Gastroesophageal sphincter (tissue), 3 donors: ENCODE measurements around the gene VWA8.

ENCODE experiments used
- EP300 ChIP-seq: sonication (generic); formaldehyde crosslinking; IDR thresholded peaks from one replicate; pipeline ENCODE4 v1.6.1; 2017; ENCODE audit warnings: antibody characterized with exemption, mild to moderate bottlenecking
- TF ChIP-seq, protein P1 (sequence below), 4 experiments: fragments of 200-600 bp in 2 of 4; fragments of 450-650 bp in 2 of 4; sonication (generic) in 1 of 4; IDR thresholded peaks; one replicate each; pipeline ENCODE4 v1.5.1; 2017 to 2019; ENCODE audit warnings: antibody characterized with exemption in 4 of 4, mild to moderate bottlenecking in 2 of 4, moderate library complexity in 2 of 4

- TF ChIP-seq, protein P1, sequence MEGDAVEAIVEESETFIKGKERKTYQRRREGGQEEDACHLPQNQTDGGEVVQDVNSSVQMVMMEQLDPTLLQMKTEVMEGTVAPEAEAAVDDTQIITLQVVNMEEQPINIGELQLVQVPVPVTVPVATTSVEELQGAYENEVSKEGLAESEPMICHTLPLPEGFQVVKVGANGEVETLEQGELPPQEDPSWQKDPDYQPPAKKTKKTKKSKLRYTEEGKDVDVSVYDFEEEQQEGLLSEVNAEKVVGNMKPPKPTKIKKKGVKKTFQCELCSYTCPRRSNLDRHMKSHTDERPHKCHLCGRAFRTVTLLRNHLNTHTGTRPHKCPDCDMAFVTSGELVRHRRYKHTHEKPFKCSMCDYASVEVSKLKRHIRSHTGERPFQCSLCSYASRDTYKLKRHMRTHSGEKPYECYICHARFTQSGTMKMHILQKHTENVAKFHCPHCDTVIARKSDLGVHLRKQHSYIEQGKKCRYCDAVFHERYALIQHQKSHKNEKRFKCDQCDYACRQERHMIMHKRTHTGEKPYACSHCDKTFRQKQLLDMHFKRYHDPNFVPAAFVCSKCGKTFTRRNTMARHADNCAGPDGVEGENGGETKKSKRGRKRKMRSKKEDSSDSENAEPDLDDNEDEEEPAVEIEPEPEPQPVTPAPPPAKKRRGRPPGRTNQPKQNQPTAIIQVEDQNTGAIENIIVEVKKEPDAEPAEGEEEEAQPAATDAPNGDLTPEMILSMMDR (IDR thresholded peaks at IDR 0.05): no peak
- no peak for TF ChIP-seq EP300
Observed at GRCh38 chr13:41956272-41956671, 4.6 kb downstream of the VWA8 start.
